Mononuclear cell (primary cell): ENCODE results near the gene BTBD10. TPM values are rescaled to one million over a fixed set of nuclear protein-coding genes. Genes with fewer than 3 reads are reported as not detected.

Source experiments
- H3K27me3 ChIP-seq: 2 replicates; pipeline ENCODE4 v1.6.0; 2011; ENCODE audit warnings: low read length, control low read depth; ENCODE audit not compliant: insufficient read depth
- H3K4me1 ChIP-seq: 2 replicates; pipeline ENCODE4 v1.5.1; 2011; ENCODE audit warnings: mild to moderate bottlenecking, low read length, control low read depth; ENCODE audit not compliant: insufficient read depth
- H3K4me3 ChIP-seq: 2 replicates; pipeline ENCODE4 v1.5.1; 2011; ENCODE audit warnings: mild to moderate bottlenecking, low read length, moderate library complexity
- H3K9me3 ChIP-seq: 2 replicates; pipeline ENCODE4 v1.5.1; 2011; ENCODE audit warnings: low read depth, mild to moderate bottlenecking, control low read depth, low read length
- total RNA-seq: library from RNA; depleted of rRNA; stranded (reverse); fragments of >200 nt; gene quantifications from one replicate; pipeline ENCODE4 v1.2.3, GENCODE V29; 2012

Gene BTBD10
- total RNA-seq, 1 donor, result 40.8 TPM

- no peak overlapping the region for H3K4me3 ChIP-seq
- peaks cover 18% of the 10 kb centered on the region for H3K4me1 ChIP-seq
- no peaks in the 10 kb centered on the region for H3K9me3 ChIP-seq
- H3K27me3 ChIP-seq, result no peaks in the 10 kb centered on the region
Measured at GRCh38 chr11:13344818-13345217, 118.2 kb downstream of the BTBD10 start.

GRCh38 chr11:13343931-13344717 lies 118.9 kb downstream of the BTBD10 start:
- Histone ChIP-seq H3K27me3 (no peaks in the 10 kb centered on the region), H3K4me3 (no peak overlapping the region), H3K4me1 (peaks cover 19% of the 10 kb centered on the region)

DNA sequence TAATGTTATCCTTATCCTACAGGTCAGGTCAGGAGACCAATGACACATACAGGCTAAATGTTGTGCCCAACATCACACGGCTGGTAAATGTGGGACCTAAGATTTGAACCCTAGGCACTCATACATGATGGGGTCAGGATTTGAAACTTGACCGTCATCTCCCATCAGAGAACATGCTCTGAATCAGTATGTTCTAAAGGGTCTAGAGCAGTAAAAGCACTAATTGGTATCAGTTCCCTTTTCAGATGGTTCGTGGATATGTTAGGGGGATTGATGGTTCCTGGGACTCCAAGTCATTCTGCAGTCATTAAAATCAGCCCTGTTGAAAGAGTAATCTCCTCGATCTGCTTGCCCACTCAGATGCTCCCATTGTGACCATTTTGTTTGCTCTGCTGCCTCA lies 120.0 kb downstream of the BTBD10 start:
- H3K4me1 ChIP-seq, result peaks cover 23% of the 10 kb centered on the region
- no peaks in the 10 kb centered on the region for H3K9me3 ChIP-seq
- no peak overlapping the region for H3K4me3 ChIP-seq
- H3K27me3 ChIP-seq, result no peaks in the 10 kb centered on the region

More at GRCh38 chr11:13343931-13344717, 118.9 kb downstream of the BTBD10 start:
- H3K9me3 ChIP-seq, result no peaks in the 10 kb centered on the region

- peaks cover 21% of the 10 kb centered on the region for H3K4me1 ChIP-seq
- H3K27me3 ChIP-seq, result no peaks in the 10 kb centered on the region
- H3K4me3 ChIP-seq, result no peak overlapping the region
- no peaks in the 10 kb centered on the region for H3K9me3 ChIP-seq
Measured at GRCh38 chr11:13341026-13341425, 122.0 kb downstream of the BTBD10 start.

DNA sequence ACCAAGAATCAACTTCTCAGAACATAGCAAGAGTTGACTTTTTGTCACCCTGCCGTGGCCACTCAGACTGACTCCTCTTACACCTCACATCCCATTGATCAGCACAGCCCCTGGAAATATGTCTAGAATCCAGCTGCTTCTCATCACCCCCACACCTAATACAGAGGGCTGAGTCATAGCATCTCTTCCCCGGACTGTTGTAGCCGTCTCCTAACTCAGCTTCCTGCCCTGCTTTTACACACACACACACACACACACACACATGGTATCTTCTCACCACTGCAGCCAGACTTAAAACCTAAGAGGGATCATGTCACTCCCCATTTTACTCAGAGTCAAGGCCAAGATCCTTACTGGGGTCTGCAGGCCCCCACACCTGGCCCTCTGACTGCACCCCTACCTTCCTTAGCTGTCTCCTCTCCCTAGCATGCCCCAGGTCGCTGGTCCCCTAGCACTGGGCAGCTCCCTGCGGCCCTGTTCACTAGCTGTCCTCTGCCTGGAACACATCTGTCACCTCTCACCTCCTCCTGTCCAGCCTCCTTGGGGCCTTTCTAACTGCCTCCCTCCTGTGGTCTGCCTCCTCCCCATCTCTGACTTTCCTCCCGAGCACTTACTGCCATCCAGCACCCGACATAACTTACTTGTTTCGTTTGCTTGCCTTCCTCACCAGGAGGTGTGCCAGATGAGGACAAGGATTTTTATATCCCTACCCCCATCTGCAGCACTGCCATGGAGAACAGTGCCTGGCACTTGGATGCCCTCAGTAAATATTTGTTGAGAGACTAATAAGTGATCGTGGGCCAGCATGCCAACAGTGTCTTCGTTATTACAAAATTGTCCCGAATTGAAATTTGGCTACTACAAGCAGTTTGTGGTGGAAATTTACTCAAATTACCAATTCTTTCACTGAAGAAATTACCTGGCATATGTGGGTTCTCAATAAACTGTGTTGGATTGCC lies 123.5 kb downstream of the BTBD10 start:
- no peaks in the 10 kb centered on the region for H3K27me3 ChIP-seq
- H3K9me3 ChIP-seq, result no peaks in the 10 kb centered on the region
- H3K4me3 ChIP-seq, result no peak overlapping the region
- peaks cover 26% of the 10 kb centered on the region for H3K4me1 ChIP-seq

- Histone ChIP-seq H3K27me3 (no peaks in the 10 kb centered on the region), H3K9me3 (no peaks in the 10 kb centered on the region), H3K4me3 (no peak overlapping the region), H3K4me1 (peaks cover 35% of the 10 kb centered on the region)
Measured at GRCh38 chr11:13338427-13339069, 124.5 kb downstream of the BTBD10 start.

DNA sequence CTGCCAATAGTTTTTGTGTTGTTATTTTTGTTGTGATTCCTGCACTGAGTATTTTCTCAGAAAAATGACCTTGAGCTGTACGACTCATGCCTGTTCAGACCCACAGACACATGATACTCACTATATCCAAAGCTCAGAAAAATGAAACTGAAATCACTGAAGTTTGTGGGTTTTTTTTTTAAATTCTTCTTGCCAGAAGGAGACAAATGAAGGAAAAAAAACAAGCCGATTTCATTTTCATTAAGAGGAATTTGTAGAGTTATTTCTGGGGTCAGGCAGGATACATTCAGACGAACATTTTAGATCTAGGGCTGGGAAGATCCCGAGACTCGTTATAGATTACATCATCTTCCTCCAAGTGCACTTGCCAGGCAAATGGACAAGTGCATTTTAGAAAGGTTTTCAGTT lies 125.0 kb downstream of the BTBD10 start:
- H3K27me3 ChIP-seq, result no peaks in the 10 kb centered on the region
- no peaks in the 10 kb centered on the region for H3K9me3 ChIP-seq
- H3K4me1 ChIP-seq, result peaks cover 40% of the 10 kb centered on the region
- H3K4me3 ChIP-seq, result no peak overlapping the region

Other genes starting within 250 kb of the BTBD10 start
- 89.9 TPM for gene BMAL1, start 185.4 kb downstream of the BTBD10 start, total RNA-seq
- not detected for gene PTH, start 32.8 kb upstream of the BTBD10 start, total RNA-seq
- gene FAR1, start 205.4 kb upstream of the BTBD10 start, total RNA-seq, result 66.9 TPM